ENCODE measurements around the gene TOR1B. TPM values are rescaled to one million over a fixed set of nuclear protein-coding genes. Genes with fewer than 3 reads are reported as not detected.

The TOR1B gene
- polyA plus RNA-seq, 1 experiment: 31.0 TPM

GRCh38 chr9:129826344-129826743 is 23.4 kb downstream of the TOR1B start:
- Histone ChIP-seq H3K4me3 (ENCODE audit: low read depth, low read length) (no peak overlapping the region), H3K9me3 (ENCODE audit: control insufficient read depth, insufficient read depth, low read length) (no peaks in the 10 kb centered on the region), H3K27me3 (ENCODE audit: control insufficient read depth, insufficient read depth, low read length) (no peaks in the 10 kb centered on the region), H3K27ac (ENCODE audit: low read depth, low read length) (peak overlapping the region; percentile 21)
- TF ChIP-seq CTCF (IDR thresholded peaks at IDR 0.05; ENCODE audit: low read depth, low read length): no peak
- POLR2A ChIA-PET: interaction anchor here (0.6 kb wide), 1 partner anchor 418 kb away, joined by 3 read pairs; no protein-coding TSS in a partner anchor
- CTCF ChIA-PET: no interaction called here
- no peak for DNase-seq (ENCODE audit: low read depth, low spot score)

GRCh38 chr9:129826759-129827158 is 23.8 kb downstream of the TOR1B start:
- POLR2A ChIA-PET: no interaction called here
- TF ChIP-seq CTCF (IDR thresholded peaks at IDR 0.05; ENCODE audit: low read depth, low read length): no peak
- Histone ChIP-seq H3K27me3 (ENCODE audit: control insufficient read depth, insufficient read depth, low read length) (no peaks in the 10 kb centered on the region), H3K27ac (ENCODE audit: low read depth, low read length) (no peak overlapping the region), H3K9me3 (ENCODE audit: control insufficient read depth, insufficient read depth, low read length) (no peaks in the 10 kb centered on the region), H3K4me3 (ENCODE audit: low read depth, low read length) (no peak overlapping the region)
- DNase-seq (ENCODE audit: low read depth, low spot score): no peak
- CTCF ChIA-PET: no interaction called here

- Histone ChIP-seq H3K4me3 (ENCODE audit: low read depth, low read length) (no peak overlapping the region), H3K27ac (ENCODE audit: low read depth, low read length) (no peak overlapping the region), H3K9me3 (ENCODE audit: control insufficient read depth, insufficient read depth, low read length) (no peaks in the 10 kb centered on the region), H3K27me3 (ENCODE audit: control insufficient read depth, insufficient read depth, low read length) (no peaks in the 10 kb centered on the region)
- no peak for DNase-seq (ENCODE audit: low read depth, low spot score)
- TF ChIP-seq CTCF (IDR thresholded peaks at IDR 0.05; ENCODE audit: low read depth, low read length): no peak
- ChIA-PET POLR2A (no interaction called here), CTCF (no interaction called here)
These were observed 25.1 kb downstream of the TOR1B start for GRCh38 chr9:129828051-129828450.

GRCh38 chr9:129828969-129829368 is 26.0 kb downstream of the TOR1B start:
- DNase-seq (ENCODE audit: low read depth, low spot score): no peak
- no peaks in the 10 kb centered on the region for H3K27me3 ChIP-seq (ENCODE audit: control insufficient read depth, insufficient read depth, low read length)
- POLR2A ChIA-PET: no interaction called here
- CTCF ChIA-PET: interaction anchor here (0.6 kb wide), 1 partner anchor 102 kb away, joined by 5 read pairs; no protein-coding TSS in a partner anchor
- no peak overlapping the region for H3K27ac ChIP-seq (ENCODE audit: low read depth, low read length)
- H3K4me3 ChIP-seq (ENCODE audit: low read depth, low read length): no peak overlapping the region
- H3K9me3 ChIP-seq (ENCODE audit: control insufficient read depth, insufficient read depth, low read length): no peaks in the 10 kb centered on the region
- TF ChIP-seq CTCF (IDR thresholded peaks at IDR 0.05; ENCODE audit: low read depth, low read length): no peak

GRCh38 chr9:129832982-129833381 is 30.0 kb downstream of the TOR1B start:
- no peak overlapping the region for H3K27ac ChIP-seq (ENCODE audit: low read depth, low read length)
- ChIA-PET CTCF (no interaction called here), POLR2A (no interaction called here)
- no peaks in the 10 kb centered on the region for H3K27me3 ChIP-seq (ENCODE audit: control insufficient read depth, insufficient read depth, low read length)
- no peak overlapping the region for H3K4me3 ChIP-seq (ENCODE audit: low read depth, low read length)
- no peak for DNase-seq (ENCODE audit: low read depth, low spot score)
- H3K9me3 ChIP-seq (ENCODE audit: control insufficient read depth, insufficient read depth, low read length): no peaks in the 10 kb centered on the region; the same call in 1 of the 2 replicates
- TF ChIP-seq CTCF (IDR thresholded peaks at IDR 0.05; ENCODE audit: low read depth, low read length): no peak
